Superior temporal gyrus (tissue), 1 donor: Measurements from ENCODE around the gene SDR39U1.
"Not testable (repeated sequence)": the region's sequence is repeated elsewhere in the genome, so short reads cannot be mapped to it uniquely, and the experiment has no call there.

Experiments
- DNase-seq: peaks from one replicate; pipeline ENCODE4 v3.0.0-alpha.2; 2016; ENCODE audit errors: extremely low spot score

SDR39U1 gene

GRCh38 chr14:24442240-24443052, at the start of gene SDR39U1:
Gene SDR39U1, minus strand, starts transcription at chr14:24442776. Its CDS starts 7 bp downstream, at chr14:24442769.
- peak; percentile 100 for DNase-seq

GRCh38 chr14:24491586-24492408, 49.2 kb upstream of the SDR39U1 start:
- DNase-seq: not testable (repeated sequence)

- no peak for DNase-seq
Observed at GRCh38 chr14:24483604-24484252, 41.2 kb upstream of the SDR39U1 start.

- not testable (repeated sequence) for DNase-seq
Observed at GRCh38 chr14:24482699-24483303, 40.2 kb upstream of the SDR39U1 start.

- peak; percentile 13 for DNase-seq
Observed at GRCh38 chr14:24481622-24482324, 39.2 kb upstream of the SDR39U1 start.

- DNase-seq: not testable (repeated sequence)
Observed at GRCh38 chr14:24479999-24480398, 37.4 kb upstream of the SDR39U1 start.

- DNase-seq: no peak
Observed at GRCh38 chr14:24475261-24475660, 32.7 kb upstream of the SDR39U1 start.

- DNase-seq: no peak
Observed at GRCh38 chr14:24473211-24473610, 30.6 kb upstream of the SDR39U1 start.

GRCh38 chr14:24470450-24470849, 27.9 kb upstream of the SDR39U1 start:
- DNase-seq: not testable (repeated sequence)

- no peak for DNase-seq
Observed at GRCh38 chr14:24465805-24466204, 23.2 kb upstream of the SDR39U1 start.

GRCh38 chr14:24465368-24465767, 22.8 kb upstream of the SDR39U1 start:
- DNase-seq: no peak

GRCh38 chr14:24463884-24464785, 21.6 kb upstream of the SDR39U1 start:
- no peak for DNase-seq

- no peak for DNase-seq
Observed at GRCh38 chr14:24463017-24463883, 20.7 kb upstream of the SDR39U1 start.

GRCh38 chr14:24461336-24461735, 18.8 kb upstream of the SDR39U1 start:
- DNase-seq: no peak

GRCh38 chr14:24459331-24459730, 16.8 kb upstream of the SDR39U1 start:
- no peak for DNase-seq

- DNase-seq: no peak
Observed at GRCh38 chr14:24458736-24459135, 16.2 kb upstream of the SDR39U1 start.

GRCh38 chr14:24456980-24457379, 14.4 kb upstream of the SDR39U1 start:
- DNase-seq: no peak

GRCh38 chr14:24450828-24451227, 8.3 kb upstream of the SDR39U1 start:
- not testable (repeated sequence) for DNase-seq

GRCh38 chr14:24443053-24443665, 583 bp upstream of the SDR39U1 start:
- no peak for DNase-seq
